Activated CD4-positive, alpha-beta T cell treated with anti-CD3 and anti-CD28 coated beads, Interleukin-2, amount 10 ng/mL, durations not matched to agents 24 days and 14 days (primary cell): ENCODE measurements around the gene DNAH17. TPM values are rescaled to one million over a fixed set of nuclear protein-coding genes. Genes with fewer than 3 reads are reported as not detected.
A peak's percentile ranks its signal among the peaks of the same experiment; 100 is the strongest.

ENCODE experiments used
- DNase-seq: peaks from one replicate; pipeline ENCODE4 v3.0.0; 2022
- H3K27ac Mint-ChIP-seq: one replicate; pipeline ENCODE4 v1.8.0; 2022; ENCODE audit warnings: mild to moderate bottlenecking, mixed read lengths
- H3K27me3 Mint-ChIP-seq: one replicate; pipeline ENCODE4 v1.8.0; 2022; ENCODE audit warnings: mixed read lengths
- H3K36me3 Mint-ChIP-seq: one replicate; pipeline ENCODE4 v1.8.0; 2022; ENCODE audit warnings: low read depth, mild to moderate bottlenecking, mixed read lengths
- H3K4me1 Mint-ChIP-seq: one replicate; pipeline ENCODE4 v1.8.0; 2021; ENCODE audit warnings: mixed read lengths
- H3K4me3 Mint-ChIP-seq: one replicate; pipeline ENCODE4 v1.8.0; 2022; ENCODE audit warnings: mild to moderate bottlenecking, moderate library complexity, mixed read lengths
- H3K9me3 Mint-ChIP-seq: one replicate; pipeline ENCODE4 v1.8.0; 2021; ENCODE audit warnings: mixed read lengths
- intact Hi-C: fragments of 100-400 bp; cut with micrococcal nuclease; formaldehyde crosslinking; loops from one replicate; pipeline ENCODE4 v1.15.1; 2023
- total RNA-seq: library from RNA; stranded (reverse); gene quantifications from 2 replicates; pipeline ENCODE4 v1.2.3, GENCODE V29; 2022

The DNAH17 gene
- total RNA-seq, 1 donor from 2014 or later: 0.02 TPM

GRCh38 chr17:78418326-78419026 lies 158.7 kb downstream of the DNAH17 start:
- peaks cover 71% of the 10 kb centered on the region for H3K4me1 Mint-ChIP-seq
- H3K36me3 Mint-ChIP-seq: peaks cover 49% of the 10 kb centered on the region
- H3K4me3 Mint-ChIP-seq: no peak overlapping the region
- DNase-seq: no peak
- H3K9me3 Mint-ChIP-seq: no peaks in the 10 kb centered on the region
- intact Hi-C loops: no loop called here
- peak overlapping the region; percentile 77 for H3K27ac Mint-ChIP-seq
- H3K27me3 Mint-ChIP-seq: no peaks in the 10 kb centered on the region

GRCh38 chr17:78417531-78417909 lies 159.7 kb downstream of the DNAH17 start:
- Mint-ChIP-seq H3K4me1 (peaks cover 78% of the 10 kb centered on the region), H3K27me3 (no peaks in the 10 kb centered on the region), H3K27ac (peak overlapping the region; percentile 84), H3K4me3 (peak overlapping the region; percentile 85), H3K36me3 (peaks cover 52% of the 10 kb centered on the region), H3K9me3 (no peaks in the 10 kb centered on the region)
- intact Hi-C loops: no loop called here
- DNase-seq: no peak

- peaks cover 50% of the 10 kb centered on the region for H3K36me3 Mint-ChIP-seq
- no peak for DNase-seq
- H3K4me3 Mint-ChIP-seq: peak overlapping the region; percentile 85
- no peaks in the 10 kb centered on the region for H3K27me3 Mint-ChIP-seq
- no peaks in the 10 kb centered on the region for H3K9me3 Mint-ChIP-seq
- peak overlapping the region; percentile 84 for H3K27ac Mint-ChIP-seq
- intact Hi-C loops: no loop called here
- H3K4me1 Mint-ChIP-seq: peaks cover 81% of the 10 kb centered on the region
These were observed 160.2 kb downstream of the DNAH17 start for GRCh38 chr17:78416791-78417530.

- peak overlapping the region; percentile 85 for H3K4me3 Mint-ChIP-seq
- H3K27ac Mint-ChIP-seq: peak overlapping the region; percentile 95
- H3K36me3 Mint-ChIP-seq: peaks cover 48% of the 10 kb centered on the region
- no peaks in the 10 kb centered on the region for H3K27me3 Mint-ChIP-seq
- H3K9me3 Mint-ChIP-seq: no peaks in the 10 kb centered on the region
- intact Hi-C loops: no loop called here
- no peak for DNase-seq
- peaks cover 79% of the 10 kb centered on the region for H3K4me1 Mint-ChIP-seq
These were observed 161.1 kb downstream of the DNAH17 start for GRCh38 chr17:78415821-78416711.

GRCh38 chr17:78414178-78415162 lies 162.7 kb downstream of the DNAH17 start:
- H3K4me1 Mint-ChIP-seq: peaks cover 76% of the 10 kb centered on the region
- H3K27ac Mint-ChIP-seq: peak overlapping the region; percentile 95

GRCh38 chr17:78412403-78412802 lies 164.8 kb downstream of the DNAH17 start:
- peak; percentile 86 for DNase-seq
- H3K9me3 Mint-ChIP-seq: no peaks in the 10 kb centered on the region
- peaks cover 46% of the 10 kb centered on the region for H3K36me3 Mint-ChIP-seq
- peaks cover 84% of the 10 kb centered on the region for H3K4me1 Mint-ChIP-seq
- H3K4me3 Mint-ChIP-seq: peak overlapping the region; percentile 85
- H3K27me3 Mint-ChIP-seq: no peaks in the 10 kb centered on the region
- intact Hi-C loops: no loop called here
- H3K27ac Mint-ChIP-seq: peak overlapping the region; percentile 95

More at GRCh38 chr17:78414178-78415162, 162.7 kb downstream of the DNAH17 start:
- peak; percentile 91 for DNase-seq
- no peaks in the 10 kb centered on the region for H3K9me3 Mint-ChIP-seq
- peak overlapping the region; percentile 85 for H3K4me3 Mint-ChIP-seq
- intact Hi-C loops: no loop called here
- no peaks in the 10 kb centered on the region for H3K27me3 Mint-ChIP-seq
- peaks cover 40% of the 10 kb centered on the region for H3K36me3 Mint-ChIP-seq

- Mint-ChIP-seq H3K4me1 (peaks cover 82% of the 10 kb centered on the region), H3K36me3 (peaks cover 41% of the 10 kb centered on the region), H3K4me3 (no peak overlapping the region), H3K27ac (peak overlapping the region; percentile 80), H3K27me3 (no peaks in the 10 kb centered on the region), H3K9me3 (no peaks in the 10 kb centered on the region)
- intact Hi-C loops: no loop called here
- no peak for DNase-seq
These were observed 165.8 kb downstream of the DNAH17 start for GRCh38 chr17:78411241-78411857.

GRCh38 chr17:78409191-78409928 lies 167.8 kb downstream of the DNAH17 start:
- intact Hi-C loops: no loop called here
- H3K4me3 Mint-ChIP-seq: no peak overlapping the region
- no peaks in the 10 kb centered on the region for H3K9me3 Mint-ChIP-seq
- no peak for DNase-seq
- peaks cover 71% of the 10 kb centered on the region for H3K4me1 Mint-ChIP-seq
- peak overlapping the region; percentile 60 for H3K27ac Mint-ChIP-seq
- H3K27me3 Mint-ChIP-seq: no peaks in the 10 kb centered on the region
- peaks cover 48% of the 10 kb centered on the region for H3K36me3 Mint-ChIP-seq

- Mint-ChIP-seq H3K27ac (peak overlapping the region; percentile 60), H3K9me3 (no peaks in the 10 kb centered on the region), H3K4me3 (no peak overlapping the region), H3K4me1 (peaks cover 63% of the 10 kb centered on the region), H3K27me3 (no peaks in the 10 kb centered on the region), H3K36me3 (peaks cover 52% of the 10 kb centered on the region)
- intact Hi-C loops: no loop called here
- DNase-seq: no peak
These were observed 168.6 kb downstream of the DNAH17 start for GRCh38 chr17:78408476-78409050.

GRCh38 chr17:78407387-78408000 lies 169.7 kb downstream of the DNAH17 start:
- H3K27me3 Mint-ChIP-seq: no peaks in the 10 kb centered on the region
- peaks cover 55% of the 10 kb centered on the region for H3K36me3 Mint-ChIP-seq
- H3K4me3 Mint-ChIP-seq: no peak overlapping the region
- H3K27ac Mint-ChIP-seq: peak overlapping the region; percentile 87
- peaks cover 56% of the 10 kb centered on the region for H3K4me1 Mint-ChIP-seq
- H3K9me3 Mint-ChIP-seq: no peaks in the 10 kb centered on the region
- intact Hi-C loops: no loop called here
- no peak for DNase-seq

- H3K9me3 Mint-ChIP-seq: no peaks in the 10 kb centered on the region
- intact Hi-C loops: no loop called here
- H3K27ac Mint-ChIP-seq: peak overlapping the region; percentile 87
- peaks cover 51% of the 10 kb centered on the region for H3K36me3 Mint-ChIP-seq
- H3K4me1 Mint-ChIP-seq: peaks cover 50% of the 10 kb centered on the region
- H3K4me3 Mint-ChIP-seq: no peak overlapping the region
- DNase-seq: no peak
- H3K27me3 Mint-ChIP-seq: no peaks in the 10 kb centered on the region
These were observed 170.3 kb downstream of the DNAH17 start for GRCh38 chr17:78406920-78407319.
